T-helper 17 cell (primary cell): ENCODE results near the gene IMPDH1. TPM values are rescaled to one million over a fixed set of nuclear protein-coding genes. Genes with fewer than 3 reads are reported as not detected.

Source experiments
- ATAC-seq: fragments of 150-1000 bp; cut with Tn5 transposase; 2 replicates; pipeline ENCODE4 v1.10.0; 2021; ENCODE audit warnings: mild to moderate bottlenecking, moderate library complexity
- DNase-seq, 3 donors: peaks; one replicate each; pipeline versions ENCODE4 v3.0.0 to v3.0.0-alpha.2; 2020 to 2021
- H3K9me3 ChIP-seq: one replicate; pipeline ENCODE4 v1.7.0; 2013; ENCODE audit warnings: low read length, mild to moderate bottlenecking; ENCODE audit not compliant: control insufficient read depth, poor library complexity, severe bottlenecking
- H3K27ac Mint-ChIP-seq: one replicate; pipeline ENCODE4 v1.8.0; 2022; ENCODE audit warnings: mild to moderate bottlenecking, moderate library complexity, mixed read lengths
- H3K27me3 Mint-ChIP-seq: one replicate; pipeline ENCODE4 v1.8.0; 2022; ENCODE audit warnings: mixed read lengths
- H3K36me3 Mint-ChIP-seq: one replicate; pipeline ENCODE4 v1.8.0; 2022; ENCODE audit warnings: low read depth, mixed read lengths
- H3K4me1 Mint-ChIP-seq: one replicate; pipeline ENCODE4 v1.8.0; 2022; ENCODE audit warnings: mild to moderate bottlenecking, mixed read lengths
- H3K4me3 Mint-ChIP-seq: one replicate; pipeline ENCODE4 v1.8.0; 2022; ENCODE audit warnings: mild to moderate bottlenecking, moderate library complexity, mixed read lengths
- total RNA-seq, 4 donors: library from RNA in 2 of 4; stranded (reverse) in 2 of 4; gene quantifications; one replicate each; pipeline ENCODE4 v1.2.3 and lab custom pipeline; 2022 to 2026

The IMPDH1 gene
- total RNA-seq, 2 donors from 2014 or later: 52.5 to 55.9 TPM

DNA sequence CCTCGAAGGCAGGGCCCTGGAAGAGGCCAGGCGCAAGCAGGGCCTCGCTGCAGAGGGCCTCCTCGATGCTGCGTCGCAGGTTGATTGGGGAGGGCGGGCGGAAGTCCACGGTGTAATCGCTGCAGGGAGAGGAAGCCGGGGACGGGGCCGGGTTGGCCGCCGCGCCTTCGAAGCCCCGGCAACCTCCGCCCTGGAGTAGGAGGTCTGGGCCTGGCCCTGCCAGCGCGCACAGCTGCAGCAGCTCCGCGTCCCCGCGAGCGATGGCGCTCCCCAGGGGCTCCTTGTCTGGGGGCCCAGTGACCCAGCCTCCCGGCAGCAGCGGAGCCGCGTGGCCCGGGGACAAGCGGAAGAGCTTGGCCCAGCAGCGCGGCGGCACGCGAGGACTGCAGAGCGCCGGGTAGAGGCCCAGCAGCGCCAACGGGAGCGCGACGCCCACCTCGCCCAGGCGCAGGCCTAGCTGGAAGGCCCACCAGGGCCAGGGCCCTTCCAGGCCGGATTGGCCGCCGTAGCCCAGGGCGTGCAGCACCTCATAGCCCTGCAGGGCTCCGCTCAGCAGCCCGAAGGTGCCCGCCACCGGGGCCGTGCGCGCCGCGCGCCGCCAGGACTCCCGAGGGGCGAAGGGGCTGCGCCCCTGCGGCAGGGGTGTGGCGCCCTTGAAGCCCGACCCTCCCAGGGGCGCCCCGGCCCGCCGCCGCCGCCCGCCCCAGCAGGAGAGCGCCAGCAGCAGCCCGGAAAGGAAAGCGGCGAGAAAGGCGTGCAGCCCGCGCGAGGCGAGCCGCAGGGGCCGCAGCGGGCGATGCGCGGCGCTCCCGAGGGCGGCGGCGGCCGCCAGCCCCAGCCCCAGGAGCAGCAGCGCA, 58.3 kb downstream of the IMPDH1 start:
- Mint-ChIP-seq H3K36me3 (peaks cover 8% of the 10 kb centered on the region), H3K4me3 (no peak overlapping the region), H3K4me1 (peaks cover 13% of the 10 kb centered on the region), H3K27me3 (peaks cover 51% of the 10 kb centered on the region), H3K27ac (no peak overlapping the region)
- no peaks in the 10 kb centered on the region for H3K9me3 ChIP-seq
- no peak for DNase-seq
- peak; percentile 63 for ATAC-seq

- H3K36me3 Mint-ChIP-seq: peaks cover 7% of the 10 kb centered on the region
- H3K4me1 Mint-ChIP-seq: peaks cover 12% of the 10 kb centered on the region
- peak overlapping the region; percentile 73 for H3K4me3 Mint-ChIP-seq
- no peaks in the 10 kb centered on the region for H3K9me3 ChIP-seq
- no peak for DNase-seq
- H3K27ac Mint-ChIP-seq: no peak overlapping the region
- peaks cover 50% of the 10 kb centered on the region for H3K27me3 Mint-ChIP-seq
- ATAC-seq: no peak
Observed at GRCh38 chr7:128350708-128351295, 59.0 kb downstream of the IMPDH1 start.

DNA sequence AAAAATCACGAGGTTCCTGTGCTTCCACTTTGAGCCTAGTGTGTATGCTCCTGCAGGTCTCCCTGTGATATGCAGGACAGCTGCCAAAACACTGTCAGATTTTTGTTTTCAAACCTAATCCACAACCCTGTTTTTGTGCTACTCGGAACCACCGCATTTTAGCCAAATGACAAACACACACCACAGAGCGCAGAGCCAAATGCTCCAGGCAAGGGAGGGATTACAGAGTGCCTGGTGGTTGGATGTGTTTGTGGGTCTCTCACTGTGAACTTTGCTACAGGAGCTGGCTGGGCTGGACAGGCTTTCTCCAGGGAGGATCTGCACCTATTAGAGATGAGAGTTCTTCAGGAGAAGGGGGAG, 60.3 kb downstream of the IMPDH1 start:
- Mint-ChIP-seq H3K4me1 (peaks cover 10% of the 10 kb centered on the region), H3K4me3 (no peak overlapping the region), H3K27ac (no peak overlapping the region), H3K36me3 (peaks cover 5% of the 10 kb centered on the region), H3K27me3 (peaks cover 45% of the 10 kb centered on the region)
- no peak for ATAC-seq
- DNase-seq: no peak
- no peaks in the 10 kb centered on the region for H3K9me3 ChIP-seq

DNA sequence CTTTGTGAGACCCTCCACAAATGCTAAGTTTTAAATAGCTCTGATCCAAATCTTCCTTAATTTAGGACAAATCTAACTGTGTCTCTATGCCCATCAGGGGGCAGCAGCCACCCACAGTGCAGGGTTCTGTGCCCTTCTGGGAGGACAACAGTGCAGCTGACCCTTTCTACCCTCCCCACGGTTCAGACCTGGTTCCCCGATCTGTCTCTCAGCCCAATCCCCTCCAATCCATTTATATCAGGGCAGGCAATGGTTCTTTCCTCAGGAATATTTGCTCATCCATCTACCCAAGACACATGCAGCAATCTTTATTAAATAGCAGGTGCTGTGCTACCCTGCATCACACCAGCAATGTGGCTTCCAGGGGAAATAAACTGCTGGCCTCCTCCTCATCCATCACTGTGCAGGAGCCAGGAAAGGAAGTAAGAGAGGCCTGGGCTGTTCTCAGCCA, 62.1 kb downstream of the IMPDH1 start:
- no peak overlapping the region for H3K27ac Mint-ChIP-seq
- H3K4me3 Mint-ChIP-seq: no peak overlapping the region
- no peaks in the 10 kb centered on the region for H3K9me3 ChIP-seq
- H3K27me3 Mint-ChIP-seq: peaks cover 32% of the 10 kb centered on the region
- peaks cover 2% of the 10 kb centered on the region for H3K36me3 Mint-ChIP-seq
- DNase-seq (peak in 2 of 3 donors; percentile 17 to 33), ATAC-seq (no peak)
- H3K4me1 Mint-ChIP-seq: peaks cover 13% of the 10 kb centered on the region

GRCh38 chr7:128344431-128344774, 65.4 kb downstream of the IMPDH1 start:
- DNase-seq (no peak), ATAC-seq (no peak)
- H3K9me3 ChIP-seq: no peaks in the 10 kb centered on the region
- Mint-ChIP-seq H3K27ac (no peak overlapping the region), H3K4me1 (peaks cover 25% of the 10 kb centered on the region), H3K4me3 (no peak overlapping the region), H3K27me3 (peaks cover 22% of the 10 kb centered on the region), H3K36me3 (peaks cover 2% of the 10 kb centered on the region)

DNA sequence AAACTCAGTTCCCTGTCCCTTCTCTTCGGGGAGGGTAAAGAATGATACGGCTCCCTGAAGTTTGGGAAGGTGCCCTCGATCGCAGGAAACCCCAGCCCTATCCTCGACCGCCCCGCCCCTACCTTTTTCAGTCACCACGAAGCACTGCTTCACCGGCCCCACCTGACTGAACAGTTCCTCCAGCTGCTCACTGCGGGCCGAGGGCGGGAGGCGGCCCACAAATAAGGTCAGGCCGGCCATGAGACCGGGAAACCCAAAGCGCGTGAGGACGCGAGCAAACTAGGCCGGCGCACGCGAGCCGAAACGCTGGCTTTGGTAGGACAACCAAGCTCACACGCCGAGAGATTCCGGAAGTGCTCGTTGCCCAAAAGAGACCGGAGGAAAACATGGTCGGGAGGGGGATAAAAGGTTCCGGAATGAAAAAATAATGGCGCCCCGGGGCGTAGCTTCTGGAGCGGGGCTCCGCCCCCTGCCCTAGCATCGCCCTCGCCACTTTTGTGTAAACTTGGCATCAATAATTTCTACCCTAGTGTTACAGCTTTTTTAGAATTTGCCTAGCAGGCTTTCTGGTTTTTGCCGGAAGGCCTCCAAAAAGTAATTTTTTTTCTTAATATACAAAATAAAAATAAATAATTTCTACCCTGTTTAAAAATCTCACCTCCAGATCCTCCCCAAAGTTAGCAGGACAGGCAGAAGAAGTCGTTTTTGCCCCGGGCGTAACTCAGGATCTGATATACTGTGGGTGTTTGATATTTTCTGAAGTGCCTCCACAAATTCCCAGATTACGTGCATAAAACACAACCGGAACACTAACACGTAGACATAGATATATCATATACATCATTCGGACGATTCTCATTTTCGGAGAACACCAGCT, 66.0 kb downstream of the IMPDH1 start, which contains the start of gene RBM28:
RBM28 (minus strand) TSS at position 355 of the 877 bp plus-strand sequence; CDS start at position 240, 115 bp downstream.
- DNase-seq: peak; percentile 59 to 83 (median 73)
- no peaks in the 10 kb centered on the region for H3K9me3 ChIP-seq
- ATAC-seq: peak; percentile 95
- Mint-ChIP-seq H3K4me3 (peak within 1 kb of the TSS; percentile 93), H3K36me3 (peaks cover 2% of the 10 kb centered on the region), H3K4me1 (peaks cover 25% of the 10 kb centered on the region), H3K27ac (peak within 1 kb of the TSS; percentile 92), H3K27me3 (peaks cover 16% of the 10 kb centered on the region)

Other genes with a start within 250 kb of the IMPDH1 start
- gene LEP, start 168.7 kb downstream of the IMPDH1 start, total RNA-seq: not detected
- gene RBM28, start 66.1 kb downstream of the IMPDH1 start, total RNA-seq: 10 to 100 TPM; 24.1 to 24.9 TPM
- under 1 TPM in 1 of 2 donors, not detected in 1; 0.65 TPM for gene PRRT4, start 48.3 kb downstream of the IMPDH1 start, total RNA-seq
- 1 to 10 TPM in 1 of 2 donors, under 1 TPM in 1; 0.96 to 1.1 TPM for gene HILPDA, start 45.9 kb upstream of the IMPDH1 start, total RNA-seq
- gene METTL2B, start 66.8 kb upstream of the IMPDH1 start, total RNA-seq: 10 to 100 TPM; 15.8 to 19.9 TPM